GM13976 (cell line): ENCODE results near the gene CDC42SE2.
"Not testable (repeated sequence)": the region's sequence is repeated elsewhere in the genome, so short reads cannot be mapped to it uniquely, and the experiment has no call there.

Experiments
- DNase-seq: peaks from one replicate; pipeline ENCODE4 v3.0.0; 2012; ENCODE audit warnings: low spot score
- CTCF ChIP-seq: IDR thresholded peaks from 2 replicates; pipeline ENCODE4 v1.5.1; 2012; ENCODE audit warnings: borderline replicate concordance, mild to moderate bottlenecking; ENCODE audit not compliant: insufficient read depth; ENCODE audit errors: extremely low read depth, missing control alignments, control extremely low read depth
- in situ Hi-C: fragments of 300-500 bp; cut with MboI; formaldehyde crosslinking; loops from one replicate; pipeline ENCODE4 v1.12.0; 2022; ENCODE audit warnings: low sequenced_read_pairs, mixed read lengths, inconsistent platforms; ENCODE audit not compliant: unreplicated experiment

The CDC42SE2 gene

GRCh38 chr5:131377346-131377745, 113.5 kb downstream of the CDC42SE2 start:
- no peak for TF ChIP-seq CTCF
- DNase-seq = no peak
- in situ Hi-C loops = loop anchor here (25.0 kb wide), 1 partner anchor 215 kb away; the partner anchor contains the start of genes HINT1 and LYRM7

- no peak for DNase-seq
- in situ Hi-C loops = loop anchor here (25.0 kb wide), 1 partner anchor 216 kb away; the partner anchor contains the start of genes HINT1 and LYRM7
- no peak for TF ChIP-seq CTCF
These were observed 114.0 kb downstream of the CDC42SE2 start for GRCh38 chr5:131377785-131378325.

- in situ Hi-C loops = loop anchor here (25.0 kb wide), 1 partner anchor 217 kb away; the partner anchor contains the start of genes HINT1 and LYRM7
- DNase-seq = no peak
These were observed 115.1 kb downstream of the CDC42SE2 start for GRCh38 chr5:131378721-131379541.

GRCh38 chr5:131379723-131380122, 115.9 kb downstream of the CDC42SE2 start:
- in situ Hi-C loops = loop anchor here (5.0 to 25.0 kb wide), 2 partner anchors 112 to 217 kb away; partner anchors contain the start of genes HINT1 and LYRM7
- TF ChIP-seq CTCF = no peak
- peak; percentile 37 for DNase-seq

More at GRCh38 chr5:131378721-131379541, 115.1 kb downstream of the CDC42SE2 start:
- TF ChIP-seq CTCF = no peak

- in situ Hi-C loops = loop anchor here (5.0 to 25.0 kb wide), 2 partner anchors 113 to 218 kb away; partner anchors contain the start of genes HINT1 and LYRM7
- DNase-seq = not testable (repeated sequence)
These were observed 116.4 kb downstream of the CDC42SE2 start for GRCh38 chr5:131380238-131380637.

- in situ Hi-C loops = loop anchor here (5.0 to 25.0 kb wide), 2 partner anchors 114 to 219 kb away; partner anchors contain the start of genes HINT1 and LYRM7
- no peak for DNase-seq
- no peak for TF ChIP-seq CTCF
These were observed 117.2 kb downstream of the CDC42SE2 start for GRCh38 chr5:131381021-131381420.
